OCI-LY3 (cell line): Measurements from ENCODE around the gene C13orf42.

ENCODE experiments used
- CTCF ChIP-seq: fragments of 200-600, 300-600 bp; sonication (generic); IDR thresholded peaks from 2 replicates; pipeline ENCODE4 v1.5.1; 2014; ENCODE audit warnings: antibody characterized with exemption, low read length, low read depth
- EZH2phosphoT487 ChIP-seq: fragments of 200-600 bp; shearing (Covaris generic); IDR thresholded peaks from 2 replicates; pipeline ENCODE4 v1.6.1; 2018; ENCODE audit warnings: antibody characterized with exemption, mixed run types, low read depth

GRCh38 chr13:51035978-51036377 is 75.1 kb downstream of the C13orf42 start:
- no peak for TF ChIP-seq CTCF
- TF ChIP-seq EZH2phosphoT487, result no peak
